Measurements from ENCODE around the gene CLDN9. TPM values are rescaled to one million over a fixed set of nuclear protein-coding genes. Genes with fewer than 3 reads are reported as not detected.

Gene CLDN9
- total and polyA plus RNA-seq, 9 of the 15 experiments (the other 6 are each of a cell fraction or from before 2014, with no cell fraction given), result 0.12 to 0.44 (median 0.22) TPM; not detected in 4

DNA sequence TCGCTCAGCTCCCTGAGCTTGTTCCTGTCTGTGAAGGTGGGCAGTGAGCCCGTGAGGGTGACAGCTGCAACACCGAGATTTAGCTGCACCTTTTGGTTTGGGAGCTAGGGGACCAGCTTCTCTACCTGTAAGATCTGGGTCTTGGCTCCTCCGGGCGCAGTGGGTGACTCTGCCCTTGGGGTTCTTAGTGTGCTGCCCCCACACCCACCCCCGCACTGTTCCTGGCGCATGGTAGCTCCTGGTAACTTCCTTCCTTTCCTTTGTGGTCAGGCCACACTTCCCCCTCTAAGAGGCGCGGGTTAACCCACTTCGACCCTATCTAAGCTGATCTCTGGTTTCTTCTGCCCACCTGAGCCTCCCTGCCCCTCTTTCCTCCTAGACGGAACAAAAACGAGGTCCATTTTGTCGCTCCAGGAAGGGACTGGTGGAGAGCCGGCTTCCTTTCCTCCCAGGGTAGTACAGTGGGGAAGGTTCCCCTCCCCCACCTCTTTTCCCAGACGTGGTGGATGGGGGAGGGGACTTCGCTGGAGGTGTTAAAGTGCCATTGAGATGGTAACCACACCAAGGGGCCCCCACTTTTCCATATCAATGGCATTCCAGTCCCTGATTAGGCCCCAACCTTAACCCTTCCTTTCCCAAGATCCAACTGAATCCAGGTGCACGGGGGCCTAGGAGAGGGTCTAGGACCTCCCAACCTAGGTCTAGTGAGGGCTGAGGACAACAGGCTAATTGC lies 4.6 kb upstream of the CLDN9 start (continued):
- TF ChIP-seq HDAC2 (IDR thresholded peaks at IDR 0.05), result peak; percentile 66; the same call in 1 of the 2 replicates
- TF ChIP-seq ZNF316 (IDR thresholded peaks at IDR 0.05), result no peak
- 0 out of 2 replicates have a peak, but pooled peaks have one; percentile 18 for TF ChIP-seq MEF2D (tag; conservative IDR thresholded peaks at IDR 0.05; ENCODE audit: low read depth)
- TF ChIP-seq ZNF134 (CRISPR knock-in tag; conservative IDR thresholded peaks at IDR 0.05), result peak; percentile 62
- no peak for TF ChIP-seq MEF2A (IDR thresholded peaks at IDR 0.05; ENCODE audit: control insufficient read depth, low read depth, low read length)
- TF ChIP-seq, protein P1, sequence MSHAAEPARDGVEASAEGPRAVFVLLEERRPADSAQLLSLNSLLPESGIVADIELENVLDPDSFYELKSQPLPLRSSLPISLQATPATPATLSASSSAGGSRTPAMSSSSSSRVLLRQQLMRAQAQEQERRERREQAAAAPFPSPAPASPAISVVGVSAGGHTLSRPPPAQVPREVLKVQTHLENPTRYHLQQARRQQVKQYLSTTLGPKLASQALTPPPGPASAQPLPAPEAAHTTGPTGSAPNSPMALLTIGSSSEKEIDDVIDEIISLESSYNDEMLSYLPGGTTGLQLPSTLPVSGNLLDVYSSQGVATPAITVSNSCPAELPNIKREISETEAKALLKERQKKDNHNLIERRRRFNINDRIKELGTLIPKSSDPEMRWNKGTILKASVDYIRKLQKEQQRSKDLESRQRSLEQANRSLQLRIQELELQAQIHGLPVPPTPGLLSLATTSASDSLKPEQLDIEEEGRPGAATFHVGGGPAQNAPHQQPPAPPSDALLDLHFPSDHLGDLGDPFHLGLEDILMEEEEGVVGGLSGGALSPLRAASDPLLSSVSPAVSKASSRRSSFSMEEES (CRISPR knock-in tag; IDR thresholded peaks at IDR 0.05), result no peak
- TF ChIP-seq, protein P2, sequence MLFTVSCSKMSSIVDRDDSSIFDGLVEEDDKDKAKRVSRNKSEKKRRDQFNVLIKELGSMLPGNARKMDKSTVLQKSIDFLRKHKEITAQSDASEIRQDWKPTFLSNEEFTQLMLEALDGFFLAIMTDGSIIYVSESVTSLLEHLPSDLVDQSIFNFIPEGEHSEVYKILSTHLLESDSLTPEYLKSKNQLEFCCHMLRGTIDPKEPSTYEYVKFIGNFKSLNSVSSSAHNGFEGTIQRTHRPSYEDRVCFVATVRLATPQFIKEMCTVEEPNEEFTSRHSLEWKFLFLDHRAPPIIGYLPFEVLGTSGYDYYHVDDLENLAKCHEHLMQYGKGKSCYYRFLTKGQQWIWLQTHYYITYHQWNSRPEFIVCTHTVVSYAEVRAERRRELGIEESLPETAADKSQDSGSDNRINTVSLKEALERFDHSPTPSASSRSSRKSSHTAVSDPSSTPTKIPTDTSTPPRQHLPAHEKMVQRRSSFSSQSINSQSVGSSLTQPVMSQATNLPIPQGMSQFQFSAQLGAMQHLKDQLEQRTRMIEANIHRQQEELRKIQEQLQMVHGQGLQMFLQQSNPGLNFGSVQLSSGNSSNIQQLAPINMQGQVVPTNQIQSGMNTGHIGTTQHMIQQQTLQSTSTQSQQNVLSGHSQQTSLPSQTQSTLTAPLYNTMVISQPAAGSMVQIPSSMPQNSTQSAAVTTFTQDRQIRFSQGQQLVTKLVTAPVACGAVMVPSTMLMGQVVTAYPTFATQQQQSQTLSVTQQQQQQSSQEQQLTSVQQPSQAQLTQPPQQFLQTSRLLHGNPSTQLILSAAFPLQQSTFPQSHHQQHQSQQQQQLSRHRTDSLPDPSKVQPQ (CRISPR knock-in tag; IDR thresholded peaks at IDR 0.05; ENCODE audit: borderline replicate concordance), result no peak
- TF ChIP-seq ZNF239 (CRISPR knock-in tag; IDR thresholded peaks at IDR 0.05), result no peak
- TF ChIP-seq, protein P3, sequence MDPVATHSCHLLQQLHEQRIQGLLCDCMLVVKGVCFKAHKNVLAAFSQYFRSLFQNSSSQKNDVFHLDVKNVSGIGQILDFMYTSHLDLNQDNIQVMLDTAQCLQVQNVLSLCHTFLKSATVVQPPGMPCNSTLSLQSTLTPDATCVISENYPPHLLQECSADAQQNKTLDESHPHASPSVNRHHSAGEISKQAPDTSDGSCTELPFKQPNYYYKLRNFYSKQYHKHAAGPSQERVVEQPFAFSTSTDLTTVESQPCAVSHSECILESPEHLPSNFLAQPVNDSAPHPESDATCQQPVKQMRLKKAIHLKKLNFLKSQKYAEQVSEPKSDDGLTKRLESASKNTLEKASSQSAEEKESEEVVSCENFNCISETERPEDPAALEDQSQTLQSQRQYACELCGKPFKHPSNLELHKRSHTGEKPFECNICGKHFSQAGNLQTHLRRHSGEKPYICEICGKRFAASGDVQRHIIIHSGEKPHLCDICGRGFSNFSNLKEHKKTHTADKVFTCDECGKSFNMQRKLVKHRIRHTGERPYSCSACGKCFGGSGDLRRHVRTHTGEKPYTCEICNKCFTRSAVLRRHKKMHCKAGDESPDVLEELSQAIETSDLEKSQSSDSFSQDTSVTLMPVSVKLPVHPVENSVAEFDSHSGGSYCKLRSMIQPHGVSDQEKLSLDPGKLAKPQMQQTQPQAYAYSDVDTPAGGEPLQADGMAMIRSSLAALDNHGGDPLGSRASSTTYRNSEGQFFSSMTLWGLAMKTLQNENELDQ (CRISPR knock-in tag; IDR thresholded peaks at IDR 0.05; ENCODE audit: borderline replicate concordance), result no peak
- no peak for TF ChIP-seq HMG20B (CRISPR knock-in tag; IDR thresholded peaks at IDR 0.05)
- TF ChIP-seq, protein P4, sequence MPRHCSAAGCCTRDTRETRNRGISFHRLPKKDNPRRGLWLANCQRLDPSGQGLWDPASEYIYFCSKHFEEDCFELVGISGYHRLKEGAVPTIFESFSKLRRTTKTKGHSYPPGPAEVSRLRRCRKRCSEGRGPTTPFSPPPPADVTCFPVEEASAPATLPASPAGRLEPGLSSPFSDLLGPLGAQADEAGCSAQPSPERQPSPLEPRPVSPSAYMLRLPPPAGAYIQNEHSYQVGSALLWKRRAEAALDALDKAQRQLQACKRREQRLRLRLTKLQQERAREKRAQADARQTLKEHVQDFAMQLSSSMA (CRISPR knock-in tag; IDR thresholded peaks at IDR 0.05), result no peak
- no peak for TF ChIP-seq CBFA2T2 (conservative IDR thresholded peaks at IDR 0.05)
- no peak; the same call in 1 of the 2 replicates for TF ChIP-seq CBFA2T3 (IDR thresholded peaks at IDR 0.05)
- TF ChIP-seq ZNF324 (CRISPR knock-in tag; IDR thresholded peaks at IDR 0.05), result no peak
- TF ChIP-seq FOXP1 (CRISPR knock-in tag; IDR thresholded peaks at IDR 0.05), result no peak
- TF ChIP-seq, protein P5, sequence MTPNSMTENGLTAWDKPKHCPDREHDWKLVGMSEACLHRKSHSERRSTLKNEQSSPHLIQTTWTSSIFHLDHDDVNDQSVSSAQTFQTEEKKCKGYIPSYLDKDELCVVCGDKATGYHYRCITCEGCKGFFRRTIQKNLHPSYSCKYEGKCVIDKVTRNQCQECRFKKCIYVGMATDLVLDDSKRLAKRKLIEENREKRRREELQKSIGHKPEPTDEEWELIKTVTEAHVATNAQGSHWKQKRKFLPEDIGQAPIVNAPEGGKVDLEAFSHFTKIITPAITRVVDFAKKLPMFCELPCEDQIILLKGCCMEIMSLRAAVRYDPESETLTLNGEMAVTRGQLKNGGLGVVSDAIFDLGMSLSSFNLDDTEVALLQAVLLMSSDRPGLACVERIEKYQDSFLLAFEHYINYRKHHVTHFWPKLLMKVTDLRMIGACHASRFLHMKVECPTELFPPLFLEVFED (CRISPR knock-in tag; conservative IDR thresholded peaks at IDR 0.05), result no peak
- no peak for TF ChIP-seq PHF8 (IDR thresholded peaks at IDR 0.05; ENCODE audit: borderline replicate concordance, low read length)
- TF ChIP-seq ZNF444 (CRISPR knock-in tag; IDR thresholded peaks at IDR 0.05), result no peak
- no peak for TF ChIP-seq NFXL1 (CRISPR knock-in tag; IDR thresholded peaks at IDR 0.05)
- TF ChIP-seq ASH1L (IDR thresholded peaks at IDR 0.05; ENCODE audit: borderline replicate concordance, low read depth, partially characterized antibody), result no peak
